GM12878 (cell line): Measurements from ENCODE around the gene BNC2. TPM values are rescaled to one million over a fixed set of nuclear protein-coding genes. Genes with fewer than 3 reads are reported as not detected.

Experiments used
- EP300 ChIP-seq, 2 experiments: fragments of 150-350 bp in 1 of 2; IDR thresholded peaks; 2 replicates each; pipeline ENCODE4 v1.6.1; 2011 to 2012; ENCODE audit warnings: low read depth in 2 of 2, low read length in 2 of 2, borderline replicate concordance in 1 of 2, improper control_type of control experiment in 1 of 2, inconsistent platforms in 1 of 2; ENCODE audit not compliant: control insufficient read depth in 1 of 2
- GABPA ChIP-seq: IDR thresholded peaks from 2 replicates; pipeline ENCODE4 v1.6.1; 2014; ENCODE audit warnings: antibody characterized with exemption, low read depth, mild to moderate bottlenecking, inconsistent platforms
- IKZF1 ChIP-seq: fragments of 450-650 bp; conservative IDR thresholded peaks from 2 replicates; pipeline ENCODE4 v1.6.1; 2017; ENCODE audit warnings: antibody characterized with exemption, mild to moderate bottlenecking
- IKZF2 ChIP-seq, 2 experiments: fragments of 450-650 bp; IDR thresholded peaks; 2 replicates each; pipeline ENCODE4 v1.6.1; 2017; ENCODE audit warnings: mild to moderate bottlenecking in 2 of 2, moderate library complexity in 2 of 2
- JUNB ChIP-seq: IDR thresholded peaks from 2 replicates; pipeline ENCODE4 v1.6.1; 2016; ENCODE audit warnings: antibody characterized with exemption, mild to moderate bottlenecking
- KAT2A ChIP-seq: conservative IDR thresholded peaks from 2 replicates; pipeline ENCODE4 v1.6.1; 2011; ENCODE audit warnings: low read depth, low read length; ENCODE audit not compliant: control insufficient read depth
- MTA2 ChIP-seq: fragments of 450-650 bp; IDR thresholded peaks from 2 replicates; pipeline ENCODE4 v1.6.1; 2016; ENCODE audit warnings: low read depth, mild to moderate bottlenecking, moderate library complexity
- NFYA ChIP-seq: IDR thresholded peaks from 2 replicates; pipeline ENCODE4 v1.6.1; 2011; ENCODE audit warnings: low read depth, mild to moderate bottlenecking, low read length, improper control_type of control experiment, borderline replicate concordance
- SIX5 ChIP-seq: IDR thresholded peaks from 2 replicates; pipeline ENCODE4 v1.6.1; 2011; ENCODE audit warnings: mild to moderate bottlenecking, low read depth, low read length, moderate library complexity; ENCODE audit not compliant: severe bottlenecking
- SRF ChIP-seq, 2 experiments: IDR thresholded peaks; 2 replicates each; pipeline ENCODE4 v1.6.1; 2011; ENCODE audit warnings: low read depth in 2 of 2, low read length in 2 of 2, mild to moderate bottlenecking in 1 of 2, moderate library complexity in 1 of 2
- TCF7 ChIP-seq: IDR thresholded peaks from 2 replicates; pipeline ENCODE4 v1.6.1; 2014; ENCODE audit warnings: antibody characterized with exemption, borderline replicate concordance
- polyA plus RNA-seq, 11 experiments: library from polyadenylated mRNA; depleted of rRNA in 4 of 11; unstranded in 6 of 11; stranded (reverse) in 5 of 11; fragments of >200 nt; fragmentation: Nextera tagmentation in 4 of 11; fragmentation: Illumina TruSeq in 1 of 11; extraction: Ambion mirVana in 4 of 11; extraction: Trizol in 1 of 11; gene quantifications; 1 replicate in 1 of 11; 2 replicates in 10 of 11; pipeline versions ENCODE4 v1.2.1 to v1.2.3, GENCODE V29; 2011 to 2016; ENCODE audit warnings: inconsistent platforms in 2 of 11, missing spikeins in 2 of 11, low read depth in 1 of 11
- total RNA-seq, 4 experiments: library from RNA; depleted of rRNA in 3 of 4; stranded (reverse); fragments of >200 nt in 3 of 4; fragmentation: Illumina TruSeq in 1 of 4; extraction: Trizol in 1 of 4; gene quantifications; 2 replicates each; pipeline versions ENCODE4 v1.2.1 to v1.2.3, GENCODE V29; 2013 to 2021
- TF ChIP-seq, protein P1 (sequence below): IDR thresholded peaks from 2 replicates; pipeline ENCODE4 v1.6.1; 2011; ENCODE audit warnings: low read depth, mild to moderate bottlenecking, low read length, moderate library complexity, borderline replicate concordance; ENCODE audit errors: extremely low read depth
- TF ChIP-seq, protein P2 (sequence below): fragments of 150-350 bp; IDR thresholded peaks from 2 replicates; pipeline ENCODE4 v1.6.1; 2014; ENCODE audit warnings: mild to moderate bottlenecking, low read depth, low read length
- TF ChIP-seq, protein P3 (sequence below): fragments of 450-650 bp; IDR thresholded peaks from 2 replicates; pipeline ENCODE4 v1.6.1; 2016; ENCODE audit warnings: mild to moderate bottlenecking, moderate library complexity, borderline replicate concordance
- TF ChIP-seq, protein P4 (sequence below): fragments of 450-650 bp; IDR thresholded peaks from 2 replicates; pipeline ENCODE4 v1.6.1; 2016; ENCODE audit warnings: mild to moderate bottlenecking

The BNC2 gene
- total and polyA plus RNA-seq, 10 of the 15 experiments (the other 5 are each of a cell fraction or from before 2014, with no cell fraction given) = 0.05 to 14.5 (median 0.26) TPM

DNA sequence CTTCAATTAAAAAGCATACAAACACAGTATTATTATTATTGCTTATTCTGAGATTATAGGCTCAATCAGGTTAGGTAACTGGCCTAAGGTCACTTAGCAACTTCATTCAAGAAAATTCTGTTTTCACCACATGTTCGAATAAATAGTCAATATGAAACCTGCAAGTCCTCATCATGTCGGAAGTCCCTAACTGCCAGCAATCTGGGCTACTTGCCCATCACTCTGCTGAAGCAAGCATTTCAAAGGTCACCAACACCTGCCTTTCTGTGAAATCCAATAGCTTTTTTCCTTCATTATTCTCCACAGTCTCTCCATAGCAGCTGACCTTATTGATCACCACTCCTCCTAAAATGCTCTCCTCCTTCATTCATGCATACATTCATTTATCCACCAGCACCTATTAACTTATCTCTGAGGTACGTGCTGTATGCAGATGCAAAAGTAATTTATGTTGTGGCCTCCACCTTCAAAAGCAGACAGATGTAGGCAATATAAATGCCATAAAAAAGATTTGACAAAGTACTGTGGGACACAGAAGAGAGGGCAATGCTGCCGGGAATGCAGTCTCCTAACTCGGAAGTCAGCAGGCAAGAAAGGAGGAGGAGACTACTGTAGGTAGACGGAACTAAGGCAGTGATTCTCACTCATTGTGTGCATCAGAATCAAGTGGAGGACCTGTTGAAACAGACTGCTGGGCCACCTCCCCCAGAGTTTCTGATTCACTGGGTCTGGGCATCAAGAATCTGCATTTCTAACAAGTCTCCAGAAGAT, 310.9 kb downstream of the BNC2 start (continued):
- TF ChIP-seq, protein P1, sequence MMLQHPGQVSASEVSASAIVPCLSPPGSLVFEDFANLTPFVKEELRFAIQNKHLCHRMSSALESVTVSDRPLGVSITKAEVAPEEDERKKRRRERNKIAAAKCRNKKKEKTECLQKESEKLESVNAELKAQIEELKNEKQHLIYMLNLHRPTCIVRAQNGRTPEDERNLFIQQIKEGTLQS = no peak
- no peak for TF ChIP-seq IKZF1
- TF ChIP-seq SRF (IDR thresholded peaks at IDR 0.05; ENCODE audit: low read depth in 2 of 2, low read length in 2 of 2) = no peak
- no peak for TF ChIP-seq KAT2A
- no peak for TF ChIP-seq SIX5
- TF ChIP-seq IKZF2 (IDR thresholded peaks at IDR 0.05) = peak in 1 of 2 experiments; percentile 16; a peak in 2 of 4 replicates
- TF ChIP-seq, protein P2, sequence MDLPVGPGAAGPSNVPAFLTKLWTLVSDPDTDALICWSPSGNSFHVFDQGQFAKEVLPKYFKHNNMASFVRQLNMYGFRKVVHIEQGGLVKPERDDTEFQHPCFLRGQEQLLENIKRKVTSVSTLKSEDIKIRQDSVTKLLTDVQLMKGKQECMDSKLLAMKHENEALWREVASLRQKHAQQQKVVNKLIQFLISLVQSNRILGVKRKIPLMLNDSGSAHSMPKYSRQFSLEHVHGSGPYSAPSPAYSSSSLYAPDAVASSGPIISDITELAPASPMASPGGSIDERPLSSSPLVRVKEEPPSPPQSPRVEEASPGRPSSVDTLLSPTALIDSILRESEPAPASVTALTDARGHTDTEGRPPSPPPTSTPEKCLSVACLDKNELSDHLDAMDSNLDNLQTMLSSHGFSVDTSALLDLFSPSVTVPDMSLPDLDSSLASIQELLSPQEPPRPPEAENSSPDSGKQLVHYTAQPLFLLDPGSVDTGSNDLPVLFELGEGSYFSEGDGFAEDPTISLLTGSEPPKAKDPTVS = no peak
- TF ChIP-seq TCF7 = no peak
- no peak for TF ChIP-seq NFYA
- TF ChIP-seq GABPA = no peak
- peak; percentile 37; the same call in 1 of the 2 replicates for TF ChIP-seq MTA2
- TF ChIP-seq JUNB = no peak
- TF ChIP-seq, protein P3, sequence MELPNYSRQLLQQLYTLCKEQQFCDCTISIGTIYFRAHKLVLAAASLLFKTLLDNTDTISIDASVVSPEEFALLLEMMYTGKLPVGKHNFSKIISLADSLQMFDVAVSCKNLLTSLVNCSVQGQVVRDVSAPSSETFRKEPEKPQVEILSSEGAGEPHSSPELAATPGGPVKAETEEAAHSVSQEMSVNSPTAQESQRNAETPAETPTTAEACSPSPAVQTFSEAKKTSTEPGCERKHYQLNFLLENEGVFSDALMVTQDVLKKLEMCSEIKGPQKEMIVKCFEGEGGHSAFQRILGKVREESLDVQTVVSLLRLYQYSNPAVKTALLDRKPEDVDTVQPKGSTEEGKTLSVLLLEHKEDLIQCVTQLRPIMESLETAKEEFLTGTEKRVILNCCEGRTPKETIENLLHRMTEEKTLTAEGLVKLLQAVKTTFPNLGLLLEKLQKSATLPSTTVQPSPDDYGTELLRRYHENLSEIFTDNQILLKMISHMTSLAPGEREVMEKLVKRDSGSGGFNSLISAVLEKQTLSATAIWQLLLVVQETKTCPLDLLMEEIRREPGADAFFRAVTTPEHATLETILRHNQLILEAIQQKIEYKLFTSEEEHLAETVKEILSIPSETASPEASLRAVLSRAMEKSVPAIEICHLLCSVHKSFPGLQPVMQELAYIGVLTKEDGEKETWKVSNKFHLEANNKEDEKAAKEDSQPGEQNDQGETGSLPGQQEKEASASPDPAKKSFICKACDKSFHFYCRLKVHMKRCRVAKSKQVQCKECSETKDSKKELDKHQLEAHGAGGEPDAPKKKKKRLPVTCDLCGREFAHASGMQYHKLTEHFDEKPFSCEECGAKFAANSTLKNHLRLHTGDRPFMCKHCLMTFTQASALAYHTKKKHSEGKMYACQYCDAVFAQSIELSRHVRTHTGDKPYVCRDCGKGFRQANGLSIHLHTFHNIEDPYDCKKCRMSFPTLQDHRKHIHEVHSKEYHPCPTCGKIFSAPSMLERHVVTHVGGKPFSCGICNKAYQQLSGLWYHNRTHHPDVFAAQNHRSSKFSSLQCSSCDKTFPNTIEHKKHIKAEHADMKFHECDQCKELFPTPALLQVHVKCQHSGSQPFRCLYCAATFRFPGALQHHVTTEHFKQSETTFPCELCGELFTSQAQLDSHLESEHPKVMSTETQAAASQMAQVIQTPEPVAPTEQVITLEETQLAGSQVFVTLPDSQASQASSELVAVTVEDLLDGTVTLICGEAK = no peak
- TF ChIP-seq, protein P4, sequence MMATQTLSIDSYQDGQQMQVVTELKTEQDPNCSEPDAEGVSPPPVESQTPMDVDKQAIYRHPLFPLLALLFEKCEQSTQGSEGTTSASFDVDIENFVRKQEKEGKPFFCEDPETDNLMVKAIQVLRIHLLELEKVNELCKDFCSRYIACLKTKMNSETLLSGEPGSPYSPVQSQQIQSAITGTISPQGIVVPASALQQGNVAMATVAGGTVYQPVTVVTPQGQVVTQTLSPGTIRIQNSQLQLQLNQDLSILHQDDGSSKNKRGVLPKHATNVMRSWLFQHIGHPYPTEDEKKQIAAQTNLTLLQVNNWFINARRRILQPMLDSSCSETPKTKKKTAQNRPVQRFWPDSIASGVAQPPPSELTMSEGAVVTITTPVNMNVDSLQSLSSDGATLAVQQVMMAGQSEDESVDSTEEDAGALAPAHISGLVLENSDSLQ = peak; percentile 61
- TF ChIP-seq EP300 (IDR thresholded peaks at IDR 0.05; ENCODE audit: borderline replicate concordance in 1 of 2, control insufficient read depth in 1 of 2, low read depth in 2 of 2, low read length in 2 of 2) = 0 out of 4 replicates have a peak, but pooled peaks of 1 of the 2 experiments have one; percentile 37
